Mucosa of rectum (tissue), 2 donors: ENCODE measurements around the gene ST14.

Experiments
- H3K27ac ChIP-seq, 2 donors: one replicate each; pipeline ENCODE4 v1.7.0; 2013; ENCODE audit warnings: inconsistent platforms in 2 of 2, low read depth in 2 of 2, low read length in 2 of 2
- H3K27me3 ChIP-seq, 2 donors: one replicate each; pipeline ENCODE4 v1.7.0; 2013; ENCODE audit warnings: low read length in 2 of 2; ENCODE audit not compliant: control insufficient read depth in 2 of 2, insufficient read depth in 2 of 2
- H3K36me3 ChIP-seq, 2 donors: one replicate each; pipeline ENCODE4 v1.7.0; 2013; ENCODE audit warnings: low read length in 2 of 2; ENCODE audit not compliant: control insufficient read depth in 2 of 2, insufficient read depth in 2 of 2
- H3K4me1 ChIP-seq, 2 donors: one replicate each; pipeline ENCODE4 v1.7.0; 2013; ENCODE audit warnings: low read length in 2 of 2, mild to moderate bottlenecking in 1 of 2; ENCODE audit not compliant: control insufficient read depth in 2 of 2, insufficient read depth in 2 of 2
- H3K4me3 ChIP-seq, 2 donors: one replicate each; pipeline ENCODE4 v1.7.0; 2013; ENCODE audit warnings: low read length in 2 of 2
- H3K9ac ChIP-seq, 2 donors: one replicate each; pipeline ENCODE4 v1.7.0; 2013; ENCODE audit warnings: low read length in 2 of 2, low read depth in 1 of 2, mild to moderate bottlenecking in 1 of 2
- H3K9me3 ChIP-seq, 2 donors: one replicate each; pipeline ENCODE4 v1.7.0; 2013; ENCODE audit warnings: low read length in 2 of 2; ENCODE audit not compliant: control insufficient read depth in 2 of 2
- donor health status: healthy.
- donor health status: Normal muscosa, but diverticular disease.

ST14 gene

DNA sequence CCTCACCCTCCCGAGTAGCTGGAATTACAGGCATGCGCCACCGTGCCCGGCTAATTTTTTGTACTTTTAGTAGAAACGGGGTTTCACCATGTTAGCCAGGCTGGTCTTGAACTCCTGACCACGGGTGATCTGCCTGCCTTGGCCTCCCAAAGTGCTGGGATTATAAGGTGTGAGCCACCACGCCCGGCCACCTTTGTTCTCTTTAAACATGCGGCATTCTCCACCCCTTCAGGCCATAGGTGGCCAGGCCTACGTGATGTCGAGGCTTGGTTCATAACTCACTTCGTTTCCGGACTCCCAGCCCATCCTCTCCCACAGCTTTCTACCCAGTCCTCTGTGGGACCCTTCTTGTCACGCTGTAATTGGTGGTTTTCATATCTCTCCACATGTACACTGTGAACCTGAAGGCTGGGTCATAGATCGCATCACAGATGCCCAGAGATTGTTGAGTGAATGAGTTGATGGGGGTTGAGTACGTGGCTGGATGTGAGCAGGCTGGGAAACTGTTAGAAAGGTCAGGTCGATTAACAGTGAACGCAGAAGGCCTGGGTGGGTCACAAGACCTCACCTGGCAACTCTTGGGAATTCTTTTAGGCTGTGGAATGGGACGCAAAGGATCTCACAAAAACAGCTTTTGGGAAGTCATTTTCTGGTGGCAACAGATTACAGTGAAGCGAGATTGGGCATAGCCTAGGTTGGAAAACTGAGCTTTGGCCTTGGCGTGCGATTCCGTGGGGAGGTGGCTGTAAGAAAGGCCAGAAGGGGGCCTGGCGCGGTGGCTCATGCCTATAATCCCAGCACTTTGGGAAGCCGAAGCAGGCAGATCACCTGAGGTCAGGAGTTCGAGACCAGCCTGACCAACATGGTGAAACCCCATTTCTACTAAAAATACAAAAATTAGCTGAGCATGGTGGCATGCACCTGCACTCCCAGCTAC, 44.5 kb downstream of the ST14 start:
- H3K27me3 ChIP-seq: no peaks in the 10 kb centered on the region
- H3K4me1 ChIP-seq: peaks cover 0 to 7% of the 10 kb centered on the region in 2 donors
- no peaks in the 10 kb centered on the region for H3K9me3 ChIP-seq
- H3K27ac ChIP-seq: peak overlapping the region in 1 of 2 donors; percentile 4
- H3K36me3 ChIP-seq: peaks cover 56 to 81% of the 10 kb centered on the region in 2 donors
- no peak overlapping the region for H3K9ac ChIP-seq
- H3K4me3 ChIP-seq: no peak overlapping the region

DNA sequence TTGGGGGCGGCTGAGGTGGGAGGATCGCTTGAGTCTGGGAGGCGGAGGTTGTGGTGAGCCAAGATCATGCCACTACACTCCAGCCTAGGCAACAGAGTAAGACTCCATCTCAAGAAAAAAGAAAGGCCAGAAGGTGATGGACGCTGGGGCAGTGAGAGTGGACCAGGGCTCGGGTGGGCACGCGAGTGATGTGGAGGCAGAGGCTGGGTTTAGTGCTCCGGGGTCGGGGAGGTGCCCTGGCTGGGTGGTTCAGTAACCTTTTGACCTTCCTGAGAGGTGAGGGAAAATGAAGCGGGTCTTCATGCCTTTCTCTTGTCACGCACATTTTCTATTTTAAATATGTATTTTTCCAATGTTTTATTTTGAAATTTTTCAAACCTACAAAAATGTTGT, 45.1 kb downstream of the ST14 start:
- peaks cover 51 to 81% of the 10 kb centered on the region in 2 donors for H3K36me3 ChIP-seq

DNA sequence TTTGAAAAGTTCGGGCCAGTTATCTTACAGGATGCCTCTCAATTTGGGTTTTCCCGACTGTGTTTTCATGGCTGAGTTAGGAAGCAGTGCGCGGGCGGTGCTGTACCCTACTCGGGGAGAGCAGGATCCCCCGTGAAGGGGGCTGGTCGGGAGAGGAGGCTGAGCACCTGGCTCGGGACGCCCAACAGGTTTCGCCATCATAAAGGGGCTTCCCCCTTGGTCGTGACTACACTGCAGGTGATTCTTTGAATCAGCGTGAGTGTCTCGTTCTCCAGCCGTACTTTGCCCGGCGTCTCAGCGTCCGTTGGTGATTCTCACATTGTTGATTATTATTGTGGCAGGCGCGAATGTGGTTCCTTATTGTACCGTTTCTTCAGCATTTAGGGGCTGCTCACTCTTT, 46.6 kb downstream of the ST14 start:
- Histone ChIP-seq H3K4me3 (no peak overlapping the region), H3K4me1 (peaks cover 0 to 7% of the 10 kb centered on the region in 2 donors), H3K27ac (peak overlapping the region in 1 of 2 donors; percentile 52), H3K27me3 (no peaks in the 10 kb centered on the region), H3K9ac (no peak overlapping the region), H3K36me3 (peaks cover 46 to 74% of the 10 kb centered on the region in 2 donors), H3K9me3 (no peaks in the 10 kb centered on the region)

More for the DNA sequence above, 45.1 kb downstream of the ST14 start:
- no peaks in the 10 kb centered on the region for H3K9me3 ChIP-seq
- no peaks in the 10 kb centered on the region for H3K27me3 ChIP-seq
- H3K27ac ChIP-seq: no peak overlapping the region
- H3K4me1 ChIP-seq: peaks cover 0 to 7% of the 10 kb centered on the region in 2 donors
- no peak overlapping the region for H3K9ac ChIP-seq
- H3K4me3 ChIP-seq: no peak overlapping the region

DNA sequence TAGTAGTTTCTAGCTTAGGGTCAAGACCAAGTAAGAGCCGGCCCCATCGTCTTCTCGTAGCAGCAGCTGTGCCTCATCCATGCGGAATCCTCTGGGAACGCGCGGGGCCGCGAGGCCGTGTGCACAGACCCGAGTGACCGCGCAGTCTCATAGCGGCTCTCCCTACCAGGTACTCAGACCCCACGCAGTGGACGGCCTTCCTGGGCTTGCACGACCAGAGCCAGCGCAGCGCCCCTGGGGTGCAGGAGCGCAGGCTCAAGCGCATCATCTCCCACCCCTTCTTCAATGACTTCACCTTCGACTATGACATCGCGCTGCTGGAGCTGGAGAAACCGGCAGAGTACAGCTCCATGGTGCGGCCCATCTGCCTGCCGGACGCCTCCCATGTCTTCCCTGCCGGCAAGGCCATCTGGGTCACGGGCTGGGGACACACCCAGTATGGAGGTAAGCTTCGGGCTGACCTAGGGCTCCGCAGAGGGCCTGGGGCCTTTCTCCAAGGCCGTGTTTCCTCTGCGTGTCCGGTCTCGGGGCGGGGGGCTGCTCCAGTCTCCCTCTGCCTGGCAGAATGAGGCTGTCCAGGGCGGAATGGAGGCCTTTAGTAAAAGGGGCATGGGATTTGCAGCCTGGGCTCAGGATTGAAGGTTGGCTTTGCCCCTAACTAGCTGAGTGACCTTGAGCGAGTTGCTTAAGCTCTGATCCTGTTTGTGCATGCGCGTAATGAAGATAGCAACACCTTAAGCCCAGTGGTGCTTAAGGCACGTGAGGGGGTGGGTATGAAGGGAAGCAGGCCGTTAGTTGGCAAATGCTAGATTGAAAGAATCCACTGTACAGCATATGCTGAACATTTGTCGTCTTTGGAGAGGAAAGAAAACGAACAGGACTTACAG, 48.9 kb downstream of the ST14 start:
- Histone ChIP-seq H3K4me1 (peaks cover 7 to 9% of the 10 kb centered on the region in 2 donors), H3K9me3 (no peaks in the 10 kb centered on the region), H3K27me3 (peaks cover 0 to 3% of the 10 kb centered on the region in 2 donors), H3K9ac (no peak overlapping the region), H3K4me3 (no peak overlapping the region), H3K36me3 (peaks cover 37 to 56% of the 10 kb centered on the region in 2 donors), H3K27ac (no peak overlapping the region)

DNA sequence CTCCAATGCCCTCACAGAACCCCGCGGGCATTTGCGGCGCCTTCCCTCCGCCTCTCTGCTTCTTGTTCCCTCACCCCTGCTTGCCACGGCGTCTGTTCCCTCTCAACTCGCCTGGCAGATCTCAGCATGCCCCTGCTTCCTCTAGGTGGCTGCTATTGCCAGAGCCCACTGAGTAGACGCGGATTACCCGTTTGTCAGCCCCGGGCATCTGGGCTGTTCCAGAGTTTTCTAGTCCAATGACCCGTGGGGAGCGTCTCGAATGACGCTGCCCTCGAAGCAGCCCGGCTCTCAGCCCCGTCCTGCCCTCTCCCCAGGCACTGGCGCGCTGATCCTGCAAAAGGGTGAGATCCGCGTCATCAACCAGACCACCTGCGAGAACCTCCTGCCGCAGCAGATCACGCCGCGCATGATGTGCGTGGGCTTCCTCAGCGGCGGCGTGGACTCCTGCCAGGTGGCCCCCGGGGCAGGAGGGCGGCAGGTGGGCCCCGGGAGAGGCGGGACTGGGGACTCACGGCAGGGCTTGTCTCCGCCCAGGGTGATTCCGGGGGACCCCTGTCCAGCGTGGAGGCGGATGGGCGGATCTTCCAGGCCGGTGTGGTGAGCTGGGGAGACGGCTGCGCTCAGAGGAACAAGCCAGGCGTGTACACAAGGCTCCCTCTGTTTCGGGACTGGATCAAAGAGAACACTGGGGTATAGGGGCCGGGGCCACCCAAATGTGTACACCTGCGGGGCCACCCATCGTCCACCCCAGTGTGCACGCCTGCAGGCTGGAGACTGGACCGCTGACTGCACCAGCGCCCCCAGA, 49.7 kb downstream of the ST14 start:
- H3K36me3 ChIP-seq: peaks cover 39 to 55% of the 10 kb centered on the region in 2 donors
- H3K4me3 ChIP-seq: no peak overlapping the region
- H3K4me1 ChIP-seq: peaks cover 7 to 9% of the 10 kb centered on the region in 2 donors
- peaks cover 0 to 3% of the 10 kb centered on the region in 2 donors for H3K27me3 ChIP-seq
- no peaks in the 10 kb centered on the region for H3K9me3 ChIP-seq
- no peak overlapping the region for H3K27ac ChIP-seq
- no peak overlapping the region for H3K9ac ChIP-seq

DNA sequence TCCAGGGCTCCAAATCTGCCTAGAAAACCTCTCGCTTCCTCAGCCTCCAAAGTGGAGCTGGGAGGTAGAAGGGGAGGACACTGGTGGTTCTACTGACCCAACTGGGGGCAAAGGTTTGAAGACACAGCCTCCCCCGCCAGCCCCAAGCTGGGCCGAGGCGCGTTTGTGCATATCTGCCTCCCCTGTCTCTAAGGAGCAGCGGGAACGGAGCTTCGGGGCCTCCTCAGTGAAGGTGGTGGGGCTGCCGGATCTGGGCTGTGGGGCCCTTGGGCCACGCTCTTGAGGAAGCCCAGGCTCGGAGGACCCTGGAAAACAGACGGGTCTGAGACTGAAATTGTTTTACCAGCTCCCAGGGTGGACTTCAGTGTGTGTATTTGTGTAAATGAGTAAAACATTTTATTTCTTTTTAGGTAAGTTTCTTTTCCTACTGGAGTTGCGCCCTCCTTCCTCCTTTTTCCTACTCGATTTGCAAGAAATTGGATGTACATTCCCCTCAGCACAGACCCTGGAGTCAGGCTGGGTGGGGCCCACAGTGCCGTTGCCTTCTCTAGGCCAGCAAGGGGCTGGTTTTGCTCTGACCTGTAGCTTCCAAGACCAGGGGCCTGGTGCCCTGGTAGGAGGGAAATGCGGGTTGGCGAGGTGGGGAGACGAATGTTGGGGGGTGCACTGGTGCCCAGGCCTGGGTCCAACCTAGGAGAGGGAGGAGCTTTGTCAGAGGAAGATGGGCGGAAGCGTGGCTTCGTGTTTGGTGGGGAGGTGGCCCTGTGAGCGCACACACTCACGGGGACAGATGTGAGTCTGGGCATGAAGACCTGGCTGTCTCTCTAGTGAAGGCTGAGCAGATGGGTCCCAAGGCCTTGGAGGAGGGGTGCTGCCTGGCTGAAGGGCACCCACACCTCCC, 50.6 kb downstream of the ST14 start:
- peaks cover 41 to 51% of the 10 kb centered on the region in 2 donors for H3K36me3 ChIP-seq
- H3K4me3 ChIP-seq: no peak overlapping the region
- no peak overlapping the region for H3K9ac ChIP-seq
- peaks cover 7 to 9% of the 10 kb centered on the region in 2 donors for H3K4me1 ChIP-seq
- H3K27me3 ChIP-seq: peaks cover 0 to 3% of the 10 kb centered on the region in 2 donors
- no peak overlapping the region for H3K27ac ChIP-seq
- no peaks in the 10 kb centered on the region for H3K9me3 ChIP-seq

DNA sequence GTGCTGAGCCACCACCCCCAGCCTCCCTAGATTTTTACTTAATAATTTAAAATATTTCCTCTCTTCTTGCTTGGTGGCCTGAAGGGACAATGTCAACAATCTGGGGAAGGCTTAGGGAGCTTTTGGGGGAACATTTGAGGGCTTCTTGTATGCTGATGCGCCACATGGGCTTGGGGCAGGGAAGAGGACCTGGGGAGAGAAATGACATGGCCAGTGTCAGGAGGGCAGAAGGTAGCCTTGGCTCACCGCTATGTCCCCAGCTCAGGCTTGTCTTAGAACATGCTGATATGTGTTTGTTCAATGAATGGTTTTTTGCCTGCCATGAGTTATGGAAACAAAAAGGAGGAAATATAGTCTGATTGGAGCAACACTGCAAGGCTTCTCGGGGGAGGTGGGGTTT, 51.6 kb downstream of the ST14 start:
- Histone ChIP-seq H3K4me3 (no peak overlapping the region), H3K9me3 (no peaks in the 10 kb centered on the region), H3K27ac (no peak overlapping the region), H3K36me3 (peaks cover 41 to 46% of the 10 kb centered on the region in 2 donors), H3K9ac (no peak overlapping the region), H3K4me1 (peaks cover 7 to 9% of the 10 kb centered on the region in 2 donors), H3K27me3 (peaks cover 0 to 3% of the 10 kb centered on the region in 2 donors)

DNA sequence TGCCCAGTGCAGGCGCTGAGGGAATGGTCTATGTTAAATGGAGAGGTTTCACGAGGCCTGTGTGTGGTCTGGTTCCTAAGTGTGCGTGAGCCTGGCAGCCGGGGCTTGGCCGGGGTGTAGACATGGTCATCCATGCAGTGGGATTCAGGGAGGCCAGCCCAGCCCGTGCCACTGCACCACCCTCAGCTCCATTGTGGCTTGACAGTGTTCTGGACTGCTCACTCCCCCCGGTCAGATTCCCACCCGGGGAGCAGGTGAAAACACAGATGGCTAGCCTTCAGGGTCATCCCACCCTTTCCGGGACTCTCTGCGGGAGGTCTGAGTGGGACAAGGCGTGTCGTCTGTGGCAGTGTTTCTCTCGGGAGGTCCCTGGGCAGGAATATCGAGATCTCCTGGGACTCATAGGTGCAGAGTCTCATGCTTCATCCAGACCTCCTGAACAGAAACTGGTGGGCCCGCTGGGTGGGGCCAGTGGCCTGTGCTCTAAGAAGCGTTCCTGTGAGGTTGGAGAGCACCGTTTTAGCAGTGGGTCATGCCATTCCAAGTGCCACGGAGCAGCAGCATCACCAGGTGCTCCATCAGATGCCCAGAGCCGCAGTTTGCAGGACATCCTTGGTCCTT, 52.3 kb downstream of the ST14 start:
- Histone ChIP-seq H3K27me3 (peaks cover 0 to 3% of the 10 kb centered on the region in 2 donors), H3K4me1 (peaks cover 7 to 9% of the 10 kb centered on the region in 2 donors), H3K36me3 (peaks cover 41 to 42% of the 10 kb centered on the region in 2 donors)

More for the DNA sequence above, 52.3 kb downstream of the ST14 start:
- no peaks in the 10 kb centered on the region for H3K9me3 ChIP-seq
- no peak overlapping the region for H3K9ac ChIP-seq
- no peak overlapping the region for H3K27ac ChIP-seq
- H3K4me3 ChIP-seq: no peak overlapping the region
